Stimulated activated naive CD4-positive, alpha-beta T cell (primary cell): Measurements from ENCODE around the gene TMEM247.

Experiments used
- DNase-seq, 6 experiments: peaks; one replicate each; lab custom pipeline; 2025; lab: John Stamatoyannopoulos, UW

The TMEM247 gene

GRCh38 chr2:46489423-46490174 lies 10.2 kb downstream of the TMEM247 start:
- DNase-seq, result no peak

- DNase-seq, result no peak
Observed at GRCh38 chr2:46490521-46491141, 11.3 kb downstream of the TMEM247 start.

GRCh38 chr2:46492301-46492700 lies 12.9 kb downstream of the TMEM247 start:
- no peak for DNase-seq

GRCh38 chr2:46493241-46493970 lies 14.0 kb downstream of the TMEM247 start:
- DNase-seq, result no peak

- DNase-seq, result no peak
Observed at GRCh38 chr2:46493971-46494250, 14.5 kb downstream of the TMEM247 start.

GRCh38 chr2:46494596-46494995 lies 15.2 kb downstream of the TMEM247 start:
- no peak for DNase-seq

- DNase-seq, result no peak
Observed at GRCh38 chr2:46495231-46496030, 16.1 kb downstream of the TMEM247 start.

GRCh38 chr2:46497766-46498165 lies 18.4 kb downstream of the TMEM247 start:
- no peak for DNase-seq

- DNase-seq, result no peak
Observed at GRCh38 chr2:46498681-46499080, 19.3 kb downstream of the TMEM247 start.

GRCh38 chr2:46499392-46499785 lies 20.0 kb downstream of the TMEM247 start:
- DNase-seq, result no peak

- DNase-seq, result no peak
Observed at GRCh38 chr2:46500801-46501200, 21.4 kb downstream of the TMEM247 start.

- DNase-seq, result no peak
Observed at GRCh38 chr2:46502291-46502885, 23.0 kb downstream of the TMEM247 start.

- DNase-seq, result no peak
Observed at GRCh38 chr2:46503686-46504085, 24.3 kb downstream of the TMEM247 start.

GRCh38 chr2:46504221-46504620 lies 24.9 kb downstream of the TMEM247 start:
- DNase-seq, result no peak

- no peak for DNase-seq
Observed at GRCh38 chr2:46504685-46505471, 25.5 kb downstream of the TMEM247 start.

GRCh38 chr2:46505472-46505783 lies 26.1 kb downstream of the TMEM247 start:
- DNase-seq, result no peak

GRCh38 chr2:46506131-46506706 lies 26.9 kb downstream of the TMEM247 start:
- no peak for DNase-seq

- no peak for DNase-seq
Observed at GRCh38 chr2:46508312-46508711, 28.9 kb downstream of the TMEM247 start.

GRCh38 chr2:46508759-46509158 lies 29.4 kb downstream of the TMEM247 start:
- DNase-seq, result no peak

- DNase-seq, result no peak
Observed at GRCh38 chr2:46509804-46510203, 30.4 kb downstream of the TMEM247 start.

GRCh38 chr2:46510598-46511177 lies 31.3 kb downstream of the TMEM247 start:
- no peak for DNase-seq
